B cell (primary cell): ENCODE data around the gene CKAP2.
"Not testable (repeated sequence)": the region's sequence is repeated elsewhere in the genome, so short reads cannot be mapped to it uniquely, and the experiment has no call there.

ENCODE experiments used
- CTCF ChIP-seq: fragments of 200-600 bp; IDR thresholded peaks from one replicate; pipeline ENCODE4 v1.8.0; 2022; ENCODE audit warnings: antibody characterized with exemption, mild to moderate bottlenecking
- EZH2 ChIP-seq: IDR thresholded peaks from 2 replicates; pipeline ENCODE4 v1.6.1; 2012; ENCODE audit warnings: borderline replicate concordance, low read depth, mild to moderate bottlenecking, moderate library complexity, low read length; ENCODE audit not compliant: insufficient read depth, poor library complexity, severe bottlenecking

- TF ChIP-seq CTCF, EZH2: not testable (repeated sequence)
These were observed 54.3 kb downstream of the CKAP2 start for GRCh38 chr13:52509532-52509931.
